Colonic mucosa (tissue), 4 donors: ENCODE data around the gene CEACAM8. TPM values are rescaled to one million over a fixed set of nuclear protein-coding genes. Genes with fewer than 3 reads are reported as not detected.

Experiments
- DNase-seq: peaks from one replicate; pipeline ENCODE4 v3.0.0-alpha.2; 2020
- H3K27ac ChIP-seq: fragments of 200-600 bp; one replicate; pipeline ENCODE4 v1.8.0; 2021
- H3K27me3 ChIP-seq: fragments of 200-600 bp; one replicate; pipeline ENCODE4 v1.8.0; 2021
- H3K36me3 ChIP-seq: fragments of 200-600 bp; one replicate; pipeline ENCODE4 v1.8.0; 2021
- H3K4me1 ChIP-seq: fragments of 200-600 bp; one replicate; pipeline ENCODE4 v1.8.0; 2021; ENCODE audit warnings: mild to moderate bottlenecking
- H3K4me3 ChIP-seq: fragments of 200-600 bp; one replicate; pipeline ENCODE4 v1.8.0; 2021
- H3K9ac ChIP-seq, 2 donors: one replicate each; pipeline ENCODE4 v1.7.0; 2013; ENCODE audit warnings: control low read depth in 2 of 2, low read depth in 2 of 2, low read length in 2 of 2
- H3K9me3 ChIP-seq: fragments of 200-600 bp; one replicate; pipeline ENCODE4 v1.8.0; 2021
- CTCF ChIP-seq: fragments of 200-600 bp; IDR thresholded peaks from one replicate; pipeline ENCODE4 v1.8.0; 2022; ENCODE audit warnings: antibody characterized with exemption, mild to moderate bottlenecking
- intact Hi-C: fragments of 100-400 bp; cut with DNase I; formaldehyde crosslinking; loops from one replicate; pipeline ENCODE4 v1.14.1; 2022
- total RNA-seq, 2 donors: library from RNA; stranded (reverse); fragmentation: NEBNext Ultra II Directional in 1 of 2; extraction: Animal tissue kit (Norgen Biotek cat#: 25700) in 1 of 2; gene quantifications; one replicate each; pipeline ENCODE4 v1.2.1, GENCODE V29; 2021
- donor health status: healthy.
- donor health status: DM: no; HTN: no; CAD: no.
- donor health status: DM: no; HTN: no; CAD: no.

The CEACAM8 gene
- total RNA-seq, 2 donors from 2014 or later = 0.85 to 2.3 TPM

- Histone ChIP-seq H3K9me3 (no peaks in the 10 kb centered on the region), H3K27me3 (no peaks in the 10 kb centered on the region), H3K36me3 (no peaks in the 10 kb centered on the region), H3K27ac (no peak overlapping the region), H3K4me3 (no peak overlapping the region), H3K9ac (no peak overlapping the region), H3K4me1 (no peaks in the 10 kb centered on the region)
- no peak for TF ChIP-seq CTCF
- intact Hi-C loops = no loop called here
- DNase-seq = no peak
Observed at GRCh38 chr19:42568006-42568405, 26.7 kb downstream of the CEACAM8 start.

DNA sequence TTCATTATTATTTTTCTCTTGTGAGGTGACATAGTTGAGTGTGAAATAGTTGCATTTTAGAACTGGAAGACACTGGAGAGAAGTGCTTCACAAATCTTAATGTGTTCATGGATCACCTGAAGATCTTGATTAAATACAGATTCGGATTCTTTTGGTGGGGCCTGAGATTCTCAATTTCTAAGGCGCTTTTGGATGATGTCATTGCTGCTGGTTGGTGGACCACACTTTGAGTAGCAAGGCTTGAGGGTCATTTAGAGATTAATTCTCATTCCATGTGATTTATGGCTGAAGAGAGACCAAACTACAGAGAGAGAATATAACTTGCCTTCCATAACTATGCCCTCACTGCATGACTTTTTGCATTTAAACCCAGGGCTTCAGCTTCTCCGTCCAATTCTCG is 27.2 kb downstream of the CEACAM8 start:
- Histone ChIP-seq H3K27me3 (no peaks in the 10 kb centered on the region), H3K4me1 (no peaks in the 10 kb centered on the region), H3K9ac (no peak overlapping the region), H3K9me3 (no peaks in the 10 kb centered on the region), H3K36me3 (no peaks in the 10 kb centered on the region), H3K27ac (no peak overlapping the region), H3K4me3 (no peak overlapping the region)
- intact Hi-C loops = loop anchor here (1.0 kb wide), 1 partner anchor 29 kb away; no protein-coding TSS in a partner anchor
- no peak for DNase-seq
- TF ChIP-seq CTCF = no peak

GRCh38 chr19:42563352-42564210 is 31.1 kb downstream of the CEACAM8 start:
- no peaks in the 10 kb centered on the region for H3K36me3 ChIP-seq
- no peak overlapping the region for H3K4me3 ChIP-seq
- intact Hi-C loops = no loop called here
- peak; percentile 40 for DNase-seq
- H3K4me1 ChIP-seq = no peaks in the 10 kb centered on the region
- H3K9me3 ChIP-seq = no peaks in the 10 kb centered on the region
- TF ChIP-seq CTCF = peak; percentile 60
- H3K27me3 ChIP-seq = no peaks in the 10 kb centered on the region
- H3K9ac ChIP-seq = no peak overlapping the region
- no peak overlapping the region for H3K27ac ChIP-seq

DNA sequence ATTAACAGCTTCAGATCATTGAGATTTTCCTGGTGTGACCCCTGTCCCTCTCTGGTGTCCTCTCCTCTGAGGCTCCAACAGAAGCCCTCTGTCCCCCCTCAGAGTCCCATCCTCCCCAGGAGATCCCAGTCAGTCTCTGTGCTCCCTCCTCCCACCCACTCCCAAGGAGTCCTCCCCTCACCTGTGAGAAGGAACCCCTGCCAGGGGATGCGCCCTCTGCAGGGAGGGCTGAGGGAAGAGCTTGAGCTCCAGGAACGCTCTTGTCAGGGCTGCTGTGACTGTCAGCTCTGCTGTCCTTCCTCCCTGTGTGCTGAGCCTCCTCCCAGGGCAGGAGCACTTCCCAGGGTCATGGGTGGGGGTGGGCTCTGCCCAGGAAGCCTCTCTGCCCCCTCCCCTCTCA is 33.2 kb downstream of the CEACAM8 start:
- intact Hi-C loops = no loop called here

DNA sequence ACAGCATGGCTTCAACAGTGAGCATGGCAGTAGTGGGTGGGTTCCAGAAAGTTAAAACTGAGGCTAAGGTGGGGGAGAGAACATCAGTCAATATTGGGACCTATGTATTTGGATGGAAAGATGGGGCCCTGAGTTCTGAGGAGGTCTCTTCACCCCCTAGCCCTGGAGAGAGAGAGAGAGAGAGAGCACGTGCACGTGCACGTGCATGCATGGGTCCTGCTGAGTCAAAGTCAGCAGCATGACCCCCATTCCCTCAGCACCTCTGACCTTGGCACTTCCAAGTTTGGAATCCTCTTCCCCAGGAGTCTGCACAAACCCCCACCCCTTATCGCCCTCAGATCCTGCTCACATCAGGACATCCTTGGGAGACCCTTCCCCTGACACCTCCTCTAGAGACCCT is 34.0 kb downstream of the CEACAM8 start:
- no peak for TF ChIP-seq CTCF
- DNase-seq = no peak
- no peak overlapping the region for H3K9ac ChIP-seq

More for the DNA sequence above, 33.2 kb downstream of the CEACAM8 start:
- Histone ChIP-seq H3K27ac (no peak overlapping the region), H3K9me3 (no peaks in the 10 kb centered on the region), H3K9ac (no peak overlapping the region), H3K4me1 (no peaks in the 10 kb centered on the region), H3K4me3 (no peak overlapping the region), H3K27me3 (no peaks in the 10 kb centered on the region), H3K36me3 (no peaks in the 10 kb centered on the region)
- no peak for TF ChIP-seq CTCF
- no peak for DNase-seq

More for the DNA sequence above, 34.0 kb downstream of the CEACAM8 start:
- H3K27ac ChIP-seq = no peak overlapping the region
- no peak overlapping the region for H3K4me3 ChIP-seq
- no peaks in the 10 kb centered on the region for H3K9me3 ChIP-seq
- intact Hi-C loops = no loop called here
- H3K4me1 ChIP-seq = no peaks in the 10 kb centered on the region
- no peaks in the 10 kb centered on the region for H3K36me3 ChIP-seq
- no peaks in the 10 kb centered on the region for H3K27me3 ChIP-seq
